Upper lobe of right lung (tissue), 1 donor: ENCODE results near the gene MST1R. TPM values are rescaled to one million over a fixed set of nuclear protein-coding genes. Genes with fewer than 3 reads are reported as not detected.

Source experiments
- ATAC-seq: fragments of 200-7000 bp; cut with Tn5 transposase; one replicate; pipeline ENCODE4 v1.9.1; 2020; ENCODE audit warnings: mild to moderate bottlenecking, moderate library complexity
- DNase-seq: peaks from one replicate; pipeline ENCODE4 v3.0.0-alpha.2; 2020
- H3K27ac ChIP-seq: fragments of 200-600 bp; one replicate; pipeline ENCODE4 v1.8.0; 2022
- H3K27me3 ChIP-seq: fragments of 200-600 bp; one replicate; pipeline ENCODE4 v1.8.0; 2022; ENCODE audit warnings: mild to moderate bottlenecking
- H3K36me3 ChIP-seq: fragments of 200-600 bp; one replicate; pipeline ENCODE4 v1.8.0; 2022
- H3K4me1 ChIP-seq: fragments of 200-600 bp; one replicate; pipeline ENCODE4 v1.8.0; 2022
- H3K4me3 ChIP-seq: fragments of 200-600 bp; one replicate; pipeline ENCODE4 v1.8.0; 2022; ENCODE audit warnings: mild to moderate bottlenecking
- H3K9me3 ChIP-seq: fragments of 200-600 bp; one replicate; pipeline ENCODE4 v1.8.0; 2022
- CTCF ChIP-seq: fragments of 200-600 bp; IDR thresholded peaks from one replicate; pipeline ENCODE4 v1.8.0; 2022; ENCODE audit warnings: antibody characterized with exemption
- intact Hi-C: fragments of 100-400 bp; cut with DNase I; formaldehyde crosslinking; loops from one replicate; pipeline ENCODE4 v1.11.0; 2022
- total RNA-seq: library from RNA; stranded (reverse); fragmentation: NEBNext Ultra II Directional; extraction: Animal tissue kit (Norgen Biotek cat#: 25700); gene quantifications from one replicate; pipeline ENCODE4 v1.2.1, GENCODE V29; 2021
- donor health status: DM: no; HTN: yes; CAD: no; lungs with severe emphysema.

Gene MST1R
- total RNA-seq, 1 donor from 2014 or later = 46.2 TPM

GRCh38 chr3:49844464-49845183 is 59.0 kb downstream of the MST1R start:
- TF ChIP-seq CTCF = no peak
- Histone ChIP-seq H3K27ac (no peak overlapping the region), H3K36me3 (no peaks in the 10 kb centered on the region), H3K4me3 (no peak overlapping the region), H3K4me1 (peaks cover 8% of the 10 kb centered on the region), H3K9me3 (no peaks in the 10 kb centered on the region), H3K27me3 (no peaks in the 10 kb centered on the region)
- intact Hi-C loops = no loop called here
- no peak for ATAC-seq
- no peak for DNase-seq

- DNase-seq = no peak
- intact Hi-C loops = no loop called here
These were observed 60.7 kb downstream of the MST1R start for GRCh38 chr3:49842843-49843517.

GRCh38 chr3:49841806-49842205 is 61.9 kb downstream of the MST1R start:
- peaks cover 13% of the 10 kb centered on the region for H3K4me1 ChIP-seq
- no peak overlapping the region for H3K4me3 ChIP-seq
- ATAC-seq (no peak), DNase-seq (no peak)
- TF ChIP-seq CTCF = no peak
- no peaks in the 10 kb centered on the region for H3K27me3 ChIP-seq
- no peaks in the 10 kb centered on the region for H3K36me3 ChIP-seq
- no peaks in the 10 kb centered on the region for H3K9me3 ChIP-seq
- H3K27ac ChIP-seq = no peak overlapping the region
- intact Hi-C loops = no loop called here

More at GRCh38 chr3:49842843-49843517, 60.7 kb downstream of the MST1R start:
- Histone ChIP-seq H3K27ac (no peak overlapping the region), H3K4me3 (no peak overlapping the region), H3K36me3 (no peaks in the 10 kb centered on the region), H3K27me3 (no peaks in the 10 kb centered on the region), H3K9me3 (no peaks in the 10 kb centered on the region), H3K4me1 (peaks cover 13% of the 10 kb centered on the region)
- ATAC-seq = no peak
- no peak for TF ChIP-seq CTCF

GRCh38 chr3:49841126-49841696 is 62.5 kb downstream of the MST1R start:
- Histone ChIP-seq H3K27ac (no peak overlapping the region), H3K27me3 (no peaks in the 10 kb centered on the region), H3K36me3 (no peaks in the 10 kb centered on the region), H3K4me3 (no peak overlapping the region), H3K4me1 (peaks cover 13% of the 10 kb centered on the region), H3K9me3 (no peaks in the 10 kb centered on the region)
- no peak for ATAC-seq
- TF ChIP-seq CTCF = no peak
- DNase-seq = no peak
- intact Hi-C loops = no loop called here

- Histone ChIP-seq H3K4me1 (peaks cover 13% of the 10 kb centered on the region), H3K27ac (no peak overlapping the region), H3K4me3 (no peak overlapping the region), H3K9me3 (no peaks in the 10 kb centered on the region), H3K36me3 (no peaks in the 10 kb centered on the region), H3K27me3 (no peaks in the 10 kb centered on the region)
- ATAC-seq (no peak), DNase-seq (no peak)
- intact Hi-C loops = no loop called here
- TF ChIP-seq CTCF = no peak
These were observed 63.3 kb downstream of the MST1R start for GRCh38 chr3:49840388-49840787.
